Activated B cell treated with CpG ODN at 0.5 μM for 24 hours (primary cell): ENCODE data around the gene MAPK8IP2. TPM values are rescaled to one million over a fixed set of nuclear protein-coding genes. Genes with fewer than 3 reads are reported as not detected.

Experiments used
- ATAC-seq: fragments of 200-7000 bp; cut with Tn5 transposase; one replicate; pipeline ENCODE4 v1.10.0; 2021; ENCODE audit warnings: low read depth, mild to moderate bottlenecking, moderate library complexity
- CTCF ChIA-PET: fragments of 350-600 bp; sonication (Branson Sonifier 250); formaldehyde crosslinking; loops from one replicate; lab custom pipeline; 2021; ENCODE audit warnings: antibody characterized with exemption; lab: Charles Lee
- POLR2A ChIA-PET: fragments of 350-600 bp; sonication (Branson Sonifier 250); formaldehyde crosslinking; loops from one replicate; lab custom pipeline; 2021; ENCODE audit warnings: antibody characterized with exemption; lab: Charles Lee
- DNase-seq: peaks from one replicate; pipeline ENCODE4 v3.0.0; 2022
- H3K27ac Mint-ChIP-seq: one replicate; pipeline ENCODE4 v1.8.0; 2020; ENCODE audit warnings: mixed read lengths
- H3K27me3 Mint-ChIP-seq: one replicate; pipeline ENCODE4 v1.8.0; 2021; ENCODE audit warnings: mixed read lengths
- H3K36me3 Mint-ChIP-seq: one replicate; pipeline ENCODE4 v1.8.0; 2021; ENCODE audit warnings: low read depth, mixed read lengths
- H3K4me1 Mint-ChIP-seq: one replicate; pipeline ENCODE4 v1.8.0; 2021; ENCODE audit warnings: mixed read lengths
- H3K4me3 Mint-ChIP-seq: one replicate; pipeline ENCODE4 v1.8.0; 2020; ENCODE audit warnings: mild to moderate bottlenecking, mixed read lengths
- H3K9me3 Mint-ChIP-seq: one replicate; pipeline ENCODE4 v1.8.0; 2020; ENCODE audit warnings: mixed read lengths
- CTCF ChIP-seq: fragments of 200-600 bp; IDR thresholded peaks from one replicate; pipeline ENCODE4 v1.8.0; 2022; ENCODE audit warnings: antibody characterized with exemption, mild to moderate bottlenecking
- intact Hi-C: fragments of 100-400 bp; cut with micrococcal nuclease; formaldehyde crosslinking; loops from one replicate; pipeline ENCODE4 v1.15.1; 2024
- total RNA-seq: library from RNA; stranded (reverse); gene quantifications from 2 replicates; pipeline ENCODE4 v1.2.3, GENCODE V29; 2022

MAPK8IP2 gene
- total RNA-seq, 1 donor from 2014 or later, result 0.18 TPM

DNA sequence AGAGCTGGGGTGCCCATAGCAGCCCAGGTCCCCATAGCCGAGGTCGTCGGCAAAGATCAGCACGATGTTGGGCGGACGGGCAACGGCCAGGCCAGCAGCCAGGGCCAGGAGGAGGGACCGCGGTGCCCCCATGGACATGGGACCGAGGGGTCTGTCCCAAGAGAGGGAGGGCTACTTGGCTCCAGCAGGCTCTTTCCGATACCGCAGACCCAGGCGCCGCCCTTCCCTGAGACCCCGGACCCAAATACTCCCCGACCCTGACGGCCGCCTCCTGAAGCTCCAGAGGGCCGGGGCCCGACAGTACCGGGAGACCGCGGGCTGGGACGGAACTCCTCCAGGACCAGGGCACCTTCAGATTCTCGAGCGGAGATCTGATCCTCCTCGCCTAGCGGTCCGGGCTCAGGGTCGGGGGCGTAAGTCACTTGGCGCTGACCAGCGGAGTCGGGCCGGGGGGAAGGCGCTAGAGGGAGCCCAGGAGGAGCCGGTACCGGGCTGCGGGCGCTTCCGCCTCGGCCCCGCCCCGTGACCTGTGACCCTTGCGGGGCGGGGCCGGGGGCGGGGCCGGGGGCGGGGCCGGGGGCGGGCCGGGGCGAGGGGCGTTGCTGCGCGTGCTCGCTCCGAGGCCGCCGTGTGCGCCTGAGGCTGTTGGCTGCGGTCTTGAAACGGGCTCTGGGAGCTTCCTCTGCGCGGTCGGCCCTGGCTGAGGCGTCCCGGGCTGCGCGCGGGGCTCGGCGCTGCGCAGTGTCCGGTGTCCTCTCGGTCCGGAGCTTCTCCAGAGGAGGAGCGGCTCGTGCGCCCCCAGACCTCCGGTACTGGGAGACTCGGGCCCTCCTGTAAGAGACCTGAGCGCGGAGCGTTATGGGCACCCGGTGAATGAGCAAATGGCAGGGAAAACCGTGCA is 27.3 kb downstream of the MAPK8IP2 start, which contains the start of gene ARSA:
TSS of gene ARSA (minus strand) at position 511 of the 901 bp plus-strand sequence. CDS start at position 138, 373 bp downstream.
- TF ChIP-seq CTCF, result no peak
- Mint-ChIP-seq H3K36me3 (peaks cover 10% of the 10 kb centered on the region), H3K4me3 (peak within 1 kb of the TSS; percentile 85), H3K9me3 (no peaks in the 10 kb centered on the region), H3K27me3 (no peaks in the 10 kb centered on the region), H3K27ac (peak within 1 kb of the TSS; percentile 60), H3K4me1 (peaks cover 14% of the 10 kb centered on the region)
- ATAC-seq, result peak; percentile 91
- CTCF ChIA-PET, result interaction anchor here (0.8 to 1.3 kb wide), 3 partner anchors 13 to 102 kb away, joined by 3 read pairs; no protein-coding TSS in a partner anchor
- POLR2A ChIA-PET, result interaction anchor here (0.6 to 1.5 kb wide), 6 partner anchors 13 to 455 kb away, joined by 3 to 17 read pairs (median 5); partner anchors contain the start of genes LMF2, NCAPH2, SCO2 and TYMP
- intact Hi-C loops, result loop anchor here (1.0 to 2.0 kb wide), 3 partner anchors 12 to 65 kb away; partner anchors contain the start of genes CHKB and SYCE3
- peak; percentile 66 for DNase-seq

- Mint-ChIP-seq H3K27ac (peak overlapping the region; percentile 60), H3K27me3 (no peaks in the 10 kb centered on the region), H3K36me3 (peaks cover 10% of the 10 kb centered on the region), H3K4me1 (peaks cover 14% of the 10 kb centered on the region), H3K9me3 (no peaks in the 10 kb centered on the region), H3K4me3 (peak overlapping the region; percentile 85)
- TF ChIP-seq CTCF, result no peak
- no peak for DNase-seq
- POLR2A ChIA-PET, result interaction anchor here (0.8 to 1.3 kb wide), 4 partner anchors 12 to 384 kb away, joined by 3 to 17 read pairs (median 7); partner anchors contain the start of genes LMF2, NCAPH2 and SCO2
- CTCF ChIA-PET, result interaction anchor here (1.2 to 1.3 kb wide), 2 partner anchors 13 to 103 kb away, joined by 3 read pairs; no protein-coding TSS in a partner anchor
- no peak for ATAC-seq
- intact Hi-C loops, result loop anchor here (1.0 to 2.0 kb wide), 3 partner anchors 12 to 66 kb away; partner anchors contain the start of genes CHKB and SYCE3
These were observed 28.0 kb downstream of the MAPK8IP2 start for GRCh38 chr22:50628543-50629134.

DNA sequence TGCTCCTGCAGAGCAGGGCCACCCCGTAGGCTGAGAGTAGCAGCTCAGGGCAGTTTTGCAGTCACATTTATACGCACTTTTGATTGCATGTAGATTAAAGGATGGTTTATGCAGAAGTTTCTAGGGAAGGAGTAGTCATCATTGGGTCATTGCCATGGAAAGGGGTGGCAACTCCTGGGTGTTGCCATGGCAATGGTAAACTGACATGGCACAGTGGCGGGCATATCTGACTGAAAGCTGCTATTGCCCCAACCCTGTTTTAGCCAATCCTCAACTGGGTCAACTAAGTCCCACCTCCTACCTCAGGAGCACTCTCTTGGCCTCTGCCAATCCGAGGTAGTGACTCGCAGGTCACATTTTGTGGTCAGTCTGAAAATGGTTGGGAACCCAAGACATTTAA is 29.8 kb downstream of the MAPK8IP2 start:
- POLR2A ChIA-PET, result no interaction called here
- CTCF ChIA-PET, result no interaction called here
- Mint-ChIP-seq H3K27me3 (no peaks in the 10 kb centered on the region), H3K4me1 (peaks cover 14% of the 10 kb centered on the region), H3K4me3 (no peak overlapping the region), H3K27ac (no peak overlapping the region), H3K9me3 (no peaks in the 10 kb centered on the region), H3K36me3 (peaks cover 3% of the 10 kb centered on the region)
- DNase-seq (no peak), ATAC-seq (no peak)
- no peak for TF ChIP-seq CTCF
- intact Hi-C loops, result no loop called here

DNA sequence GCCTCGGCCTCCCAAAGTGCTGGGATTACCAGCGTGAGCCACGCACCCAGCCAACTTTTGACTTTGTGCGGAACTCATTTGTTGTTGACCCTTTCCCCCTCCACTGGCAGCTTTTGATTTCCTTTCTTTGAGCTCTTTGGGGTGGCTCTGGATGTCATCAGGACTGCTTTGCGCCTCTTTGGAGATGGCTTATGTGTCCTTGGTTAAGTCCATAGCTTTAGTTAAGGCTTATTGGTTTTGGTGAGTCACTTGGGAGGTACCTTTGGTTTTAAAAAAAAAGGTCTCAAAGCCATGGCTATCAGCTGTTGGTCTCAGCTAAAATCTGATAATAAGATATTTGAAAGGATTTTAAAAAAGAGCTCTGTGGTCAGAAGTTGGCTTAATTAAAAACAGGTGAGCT is 32.5 kb downstream of the MAPK8IP2 start:
- CTCF ChIA-PET, result no interaction called here
- no peak for TF ChIP-seq CTCF
- no peak overlapping the region for H3K27ac Mint-ChIP-seq

More for the DNA sequence above, 32.5 kb downstream of the MAPK8IP2 start:
- H3K4me3 Mint-ChIP-seq, result no peak overlapping the region
- POLR2A ChIA-PET, result interaction anchor here (0.6 kb wide), 1 partner anchor 13 kb away, joined by 4 read pairs; no protein-coding TSS in a partner anchor
- intact Hi-C loops, result no loop called here
- no peaks in the 10 kb centered on the region for H3K36me3 Mint-ChIP-seq
- no peaks in the 10 kb centered on the region for H3K27me3 Mint-ChIP-seq
- H3K4me1 Mint-ChIP-seq, result peaks cover 9% of the 10 kb centered on the region
- ATAC-seq, result no peak
- no peaks in the 10 kb centered on the region for H3K9me3 Mint-ChIP-seq
- no peak for DNase-seq
